ENCODE measurements around the gene ADH1C.

The ADH1C gene

GRCh38 chr4:99293357-99293756, 59.2 kb downstream of the ADH1C start:
- DNase-seq: no peak

GRCh38 chr4:99290848-99291786, 61.4 kb downstream of the ADH1C start, which contains the start of gene ADH1A:
ADH1A (minus strand) TSS chr4:99290985; CDS start chr4:99290914, 71 bp downstream.
- DNase-seq: no peak
